Measurements from ENCODE around the gene DDX28.

- TF ChIP-seq, protein P1, sequence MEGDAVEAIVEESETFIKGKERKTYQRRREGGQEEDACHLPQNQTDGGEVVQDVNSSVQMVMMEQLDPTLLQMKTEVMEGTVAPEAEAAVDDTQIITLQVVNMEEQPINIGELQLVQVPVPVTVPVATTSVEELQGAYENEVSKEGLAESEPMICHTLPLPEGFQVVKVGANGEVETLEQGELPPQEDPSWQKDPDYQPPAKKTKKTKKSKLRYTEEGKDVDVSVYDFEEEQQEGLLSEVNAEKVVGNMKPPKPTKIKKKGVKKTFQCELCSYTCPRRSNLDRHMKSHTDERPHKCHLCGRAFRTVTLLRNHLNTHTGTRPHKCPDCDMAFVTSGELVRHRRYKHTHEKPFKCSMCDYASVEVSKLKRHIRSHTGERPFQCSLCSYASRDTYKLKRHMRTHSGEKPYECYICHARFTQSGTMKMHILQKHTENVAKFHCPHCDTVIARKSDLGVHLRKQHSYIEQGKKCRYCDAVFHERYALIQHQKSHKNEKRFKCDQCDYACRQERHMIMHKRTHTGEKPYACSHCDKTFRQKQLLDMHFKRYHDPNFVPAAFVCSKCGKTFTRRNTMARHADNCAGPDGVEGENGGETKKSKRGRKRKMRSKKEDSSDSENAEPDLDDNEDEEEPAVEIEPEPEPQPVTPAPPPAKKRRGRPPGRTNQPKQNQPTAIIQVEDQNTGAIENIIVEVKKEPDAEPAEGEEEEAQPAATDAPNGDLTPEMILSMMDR (conservative IDR thresholded peaks at IDR 0.05; ENCODE audit: low read depth in 2 of 2), result no peak
- TF ChIP-seq EZH2 (IDR thresholded peaks at IDR 0.05; ENCODE audit: low read depth, unreplicated experiment), result no peak
- TF ChIP-seq EZH2phosphoT487 (IDR thresholded peaks at IDR 0.05; ENCODE audit: unreplicated experiment), result no peak
- TF ChIP-seq POLR2AphosphoS5 (IDR thresholded peaks at IDR 0.05; ENCODE audit: low read depth), result no peak
- TF ChIP-seq, protein P2, sequence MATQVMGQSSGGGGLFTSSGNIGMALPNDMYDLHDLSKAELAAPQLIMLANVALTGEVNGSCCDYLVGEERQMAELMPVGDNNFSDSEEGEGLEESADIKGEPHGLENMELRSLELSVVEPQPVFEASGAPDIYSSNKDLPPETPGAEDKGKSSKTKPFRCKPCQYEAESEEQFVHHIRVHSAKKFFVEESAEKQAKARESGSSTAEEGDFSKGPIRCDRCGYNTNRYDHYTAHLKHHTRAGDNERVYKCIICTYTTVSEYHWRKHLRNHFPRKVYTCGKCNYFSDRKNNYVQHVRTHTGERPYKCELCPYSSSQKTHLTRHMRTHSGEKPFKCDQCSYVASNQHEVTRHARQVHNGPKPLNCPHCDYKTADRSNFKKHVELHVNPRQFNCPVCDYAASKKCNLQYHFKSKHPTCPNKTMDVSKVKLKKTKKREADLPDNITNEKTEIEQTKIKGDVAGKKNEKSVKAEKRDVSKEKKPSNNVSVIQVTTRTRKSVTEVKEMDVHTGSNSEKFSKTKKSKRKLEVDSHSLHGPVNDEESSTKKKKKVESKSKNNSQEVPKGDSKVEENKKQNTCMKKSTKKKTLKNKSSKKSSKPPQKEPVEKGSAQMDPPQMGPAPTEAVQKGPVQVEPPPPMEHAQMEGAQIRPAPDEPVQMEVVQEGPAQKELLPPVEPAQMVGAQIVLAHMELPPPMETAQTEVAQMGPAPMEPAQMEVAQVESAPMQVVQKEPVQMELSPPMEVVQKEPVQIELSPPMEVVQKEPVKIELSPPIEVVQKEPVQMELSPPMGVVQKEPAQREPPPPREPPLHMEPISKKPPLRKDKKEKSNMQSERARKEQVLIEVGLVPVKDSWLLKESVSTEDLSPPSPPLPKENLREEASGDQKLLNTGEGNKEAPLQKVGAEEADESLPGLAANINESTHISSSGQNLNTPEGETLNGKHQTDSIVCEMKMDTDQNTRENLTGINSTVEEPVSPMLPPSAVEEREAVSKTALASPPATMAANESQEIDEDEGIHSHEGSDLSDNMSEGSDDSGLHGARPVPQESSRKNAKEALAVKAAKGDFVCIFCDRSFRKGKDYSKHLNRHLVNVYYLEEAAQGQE (IDR thresholded peaks at IDR 0.05; ENCODE audit: unreplicated experiment), result no peak
- TF ChIP-seq STAT1 (IDR thresholded peaks at IDR 0.05; ENCODE audit: unreplicated experiment), result no peak
- no peak for TF ChIP-seq ZNF331 (CRISPR knock-in tag; IDR thresholded peaks at IDR 0.05; ENCODE audit: low read depth)
- no peak for TF ChIP-seq ETS1 (IDR thresholded peaks at IDR 0.05)
Observed at GRCh38 chr16:68047987-68048386, 25.0 kb upstream of the DDX28 start.

All from GM23338 (cell line).